ENCODE measurements around the gene KRT28. TPM values are rescaled to one million over a fixed set of nuclear protein-coding genes. Genes with fewer than 3 reads are reported as not detected.

Gene KRT28
- 152 TPM for total RNA-seq

DNA sequence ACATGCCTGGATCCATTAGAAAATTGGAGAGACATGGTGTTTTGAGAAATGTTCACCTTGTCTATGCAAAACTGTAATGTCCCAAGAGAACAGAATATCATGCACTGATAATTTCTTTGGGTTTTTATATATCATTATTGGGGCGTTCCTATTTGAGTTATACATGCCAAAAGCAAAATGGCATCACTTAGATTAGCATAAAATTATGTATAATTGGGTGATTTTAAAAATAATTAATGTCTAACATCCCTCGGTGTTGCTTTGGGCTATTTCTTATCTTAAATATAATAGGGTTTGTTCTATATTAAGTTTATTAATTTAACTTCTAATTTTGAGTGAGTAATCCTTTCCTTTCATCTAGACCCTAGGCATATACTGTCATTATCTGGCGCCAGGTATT, at the start of gene KRT28:
KRT28 (minus strand) TSS at position 101 of the 400 bp plus-strand sequence; CDS start at position 35, 66 bp downstream.
- DNase-seq, result no peak

- no peak for DNase-seq
Observed at GRCh38 chr17:40848583-40849235, 49.0 kb upstream of the KRT28 start.

GRCh38 chr17:40846515-40847144, 46.9 kb upstream of the KRT28 start:
- no peak for DNase-seq

DNA sequence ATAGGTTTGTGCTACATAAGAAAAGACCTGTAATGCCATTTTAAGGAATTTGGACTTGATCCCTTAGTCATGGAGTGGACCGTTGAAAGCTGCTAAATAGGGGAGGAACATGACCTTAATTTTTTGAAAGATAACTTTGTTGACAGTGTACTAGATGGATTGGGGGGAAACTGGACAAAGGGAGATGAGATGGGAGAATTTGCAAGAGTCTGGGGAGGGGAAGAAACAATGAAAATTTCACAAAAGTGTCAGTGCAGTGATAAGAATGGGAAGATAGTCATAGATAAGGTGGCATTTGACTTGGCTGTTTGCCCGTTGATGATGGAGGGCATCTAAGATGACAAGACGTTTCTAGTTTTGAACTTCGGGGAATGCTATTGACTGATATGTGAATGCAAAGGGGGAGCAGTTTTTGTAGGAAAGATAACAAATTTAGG, 44.9 kb upstream of the KRT28 start:
- DNase-seq, result no peak

GRCh38 chr17:40843242-40843641, 43.5 kb upstream of the KRT28 start:
- no peak for DNase-seq

DNA sequence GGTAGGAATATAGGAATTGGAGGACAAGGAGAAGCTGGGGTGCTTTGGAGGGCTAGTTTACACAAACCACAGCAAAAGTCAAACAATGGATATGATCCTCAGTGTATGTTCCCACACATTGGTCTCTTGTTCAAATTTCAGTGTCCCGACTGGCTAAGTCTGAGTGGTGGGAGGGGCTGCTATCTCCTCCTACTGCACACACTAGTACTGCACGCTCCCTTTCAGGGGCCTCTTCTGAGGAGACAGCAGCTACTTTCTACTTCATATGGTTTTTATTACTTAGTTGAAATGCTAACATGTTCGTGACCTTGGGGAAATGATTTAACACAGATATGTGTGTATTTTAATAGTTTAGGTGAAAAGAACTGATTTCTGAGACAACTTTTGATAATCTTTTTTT, 41.5 kb upstream of the KRT28 start:
- DNase-seq, result peak; percentile 43

DNA sequence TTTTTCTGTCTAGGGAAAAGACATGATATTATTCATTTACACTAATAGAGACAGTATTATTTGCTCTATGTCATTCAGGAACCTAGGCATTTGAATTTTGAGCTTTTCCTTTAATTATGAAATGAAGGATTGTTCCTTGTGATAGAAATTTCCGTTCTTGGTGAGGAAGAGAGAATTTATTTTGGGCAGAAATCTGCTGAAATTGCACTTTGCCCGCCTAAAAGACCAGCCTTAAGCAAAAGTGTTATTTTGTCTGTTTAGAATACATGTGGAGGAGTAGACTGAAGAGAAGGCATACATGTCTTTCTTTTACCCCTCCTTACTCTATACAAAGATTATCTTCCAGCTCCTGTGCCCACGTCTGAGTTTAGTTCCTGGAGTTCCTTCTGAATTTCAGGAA, 39.4 kb upstream of the KRT28 start:
- DNase-seq, result no peak

DNA sequence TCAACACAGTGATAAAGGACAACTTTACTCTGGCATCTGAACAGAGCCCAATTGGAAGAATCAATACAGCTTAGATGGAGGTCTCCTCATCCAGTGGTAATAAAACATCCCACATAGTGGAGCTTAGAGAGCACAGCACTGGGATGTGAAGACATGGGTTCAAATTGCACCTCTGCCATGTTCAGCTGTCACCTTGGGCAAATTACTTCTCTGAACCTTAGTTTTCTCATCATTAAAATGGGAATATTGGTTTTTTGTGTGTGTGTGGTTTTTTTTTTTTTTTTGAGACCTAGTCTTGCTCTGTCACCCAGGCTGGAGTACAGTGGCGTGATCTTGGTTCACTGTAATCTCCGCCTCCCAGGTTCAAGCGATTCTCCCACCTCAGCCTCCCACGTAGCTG, 36.3 kb upstream of the KRT28 start:
- no peak for DNase-seq

- DNase-seq, result no peak
Observed at GRCh38 chr17:40833882-40834281, 34.1 kb upstream of the KRT28 start.

GRCh38 chr17:40832840-40833239, 33.1 kb upstream of the KRT28 start:
- no peak for DNase-seq

- DNase-seq, result no peak
Observed at GRCh38 chr17:40830085-40830776, 30.5 kb upstream of the KRT28 start.

DNA sequence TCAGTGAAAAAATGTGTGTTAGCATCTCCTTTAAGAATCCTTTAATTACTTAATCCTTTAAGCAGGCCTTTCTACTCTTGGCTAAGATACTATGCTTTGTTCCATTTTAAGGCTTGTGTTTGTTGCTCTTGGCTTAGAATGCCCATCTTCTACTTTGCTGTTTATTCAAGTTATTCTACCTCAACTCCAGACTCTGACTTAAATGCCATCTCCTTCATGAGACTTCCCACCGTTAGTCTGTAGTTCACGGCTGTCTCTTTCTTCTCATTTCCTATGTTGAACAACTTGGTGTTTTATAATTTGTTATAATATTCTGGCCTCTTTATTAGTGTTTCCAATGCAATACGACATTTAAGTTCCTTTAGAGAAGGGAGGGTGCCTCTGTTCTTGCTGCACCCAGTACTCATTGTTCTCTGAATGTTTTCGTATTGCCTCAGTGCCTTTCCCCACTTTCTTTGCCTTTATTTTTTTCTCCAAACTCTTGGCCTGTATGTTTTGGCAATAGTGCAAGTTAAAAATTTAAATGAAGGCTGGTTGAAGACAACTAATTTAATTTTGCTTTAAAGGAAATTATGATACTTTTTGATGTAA, 28.8 kb upstream of the KRT28 start:
- no peak for DNase-seq

- no peak for DNase-seq
Observed at GRCh38 chr17:40827746-40828453, 28.1 kb upstream of the KRT28 start.

- DNase-seq, result no peak
Observed at GRCh38 chr17:40825599-40825998, 25.8 kb upstream of the KRT28 start.

GRCh38 chr17:40824015-40824832, 24.5 kb upstream of the KRT28 start:
- no peak for DNase-seq

GRCh38 chr17:40822132-40822812, 22.5 kb upstream of the KRT28 start, which contains the start of gene KRT10:
Gene KRT10 (minus strand): TSS chr17:40822614. CDS start chr17:40822585, 29 bp downstream.
- DNase-seq, result no peak

- DNase-seq, result no peak
Observed at GRCh38 chr17:40821536-40821935, 21.8 kb upstream of the KRT28 start.

DNA sequence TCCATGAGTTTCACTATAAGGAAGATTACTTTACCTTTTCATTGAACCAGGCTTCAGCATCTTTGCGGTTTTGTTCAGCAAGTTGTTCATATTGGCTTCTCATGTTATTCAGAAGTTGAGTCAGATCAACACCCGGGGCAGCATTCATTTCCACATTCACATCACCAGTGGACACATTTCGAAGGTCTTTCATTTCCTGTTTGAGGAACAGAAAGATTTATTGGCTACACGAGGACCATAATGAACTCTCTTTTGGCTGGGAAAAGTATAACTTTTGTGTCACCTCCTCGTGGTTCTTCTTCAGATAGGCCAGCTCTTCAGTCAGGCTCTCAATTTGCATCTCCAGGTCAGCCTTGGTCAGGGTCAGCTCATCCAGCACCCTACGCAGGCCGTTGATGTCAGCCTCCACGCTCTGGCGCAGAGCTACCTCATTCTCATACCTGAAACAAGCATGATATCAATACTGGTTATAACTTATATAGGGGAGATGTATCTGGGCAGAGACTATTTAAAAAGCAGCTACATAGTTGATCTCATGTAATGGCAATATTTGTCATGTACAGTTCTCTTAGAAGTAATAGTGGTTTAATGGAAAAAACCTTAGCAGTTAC, 20.6 kb upstream of the KRT28 start:
- no peak for DNase-seq

DNA sequence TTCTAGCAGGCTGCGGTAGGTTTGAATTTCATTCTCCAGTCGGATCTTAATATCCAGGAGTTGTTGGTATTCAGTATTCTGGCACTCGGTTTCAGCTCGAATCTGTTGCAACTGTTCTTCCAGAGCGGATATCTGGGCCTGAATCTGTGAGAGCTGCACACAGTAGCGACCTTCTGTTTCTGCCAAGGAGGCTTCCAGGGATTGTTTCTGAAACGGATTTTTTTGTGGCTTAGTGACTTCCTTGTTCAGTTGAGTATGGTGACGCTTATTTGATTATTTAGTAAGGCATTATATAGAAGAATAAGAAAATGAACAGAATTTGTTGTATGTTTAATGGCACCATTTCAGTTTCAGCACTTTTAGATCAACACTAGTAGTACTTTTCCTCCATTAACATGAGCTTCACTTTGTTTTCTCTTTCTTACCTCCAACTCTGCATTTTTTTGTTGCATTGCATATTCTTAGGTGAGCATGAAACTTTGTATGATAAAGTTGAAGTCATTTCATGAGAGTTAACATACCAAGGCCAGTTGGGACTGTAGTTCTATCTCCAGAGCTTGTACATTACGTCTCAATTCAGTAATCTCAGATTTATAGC, 19.9 kb upstream of the KRT28 start:
- peak; percentile 38 for DNase-seq

All from skin of body (tissue), 2 donors.